Ovary (tissue), 9 donors: ENCODE data around the gene EP300. TPM values are rescaled to one million over a fixed set of nuclear protein-coding genes. Genes with fewer than 3 reads are reported as not detected.

Experiments
- DNase-seq, 5 donors: peaks; one replicate each; pipeline ENCODE4 v3.0.0-alpha.2; 2019 to 2020
- H3K27ac ChIP-seq, 2 donors: fragments of 200-600 bp; one replicate each; pipeline versions ENCODE4 v1.5.1 to v1.8.0; 2019 to 2022
- H3K27me3 ChIP-seq: fragments of 200-600 bp; one replicate; pipeline ENCODE4 v1.8.0; 2022
- H3K36me3 ChIP-seq: fragments of 200-600 bp; sonication (generic); one replicate; pipeline ENCODE4 v1.5.1; 2019
- H3K4me1 ChIP-seq: one replicate; pipeline ENCODE4 v1.8.1; 2013; ENCODE audit warnings: mild to moderate bottlenecking, moderate library complexity; ENCODE audit not compliant: insufficient read depth
- H3K4me3 ChIP-seq: fragments of 200-600 bp; sonication (generic); one replicate; pipeline ENCODE4 v1.5.1; 2017
- H3K9me3 ChIP-seq, 2 donors: fragments of 200-600 bp in 1 of 2; sonication (generic) in 1 of 2; one replicate each; pipeline versions ENCODE4 v1.5.1 to v1.8.1; 2013 to 2019; ENCODE audit warnings: mild to moderate bottlenecking in 1 of 2, moderate library complexity in 1 of 2
- EP300 ChIP-seq: sonication (generic); formaldehyde crosslinking; IDR thresholded peaks from one replicate; pipeline ENCODE4 v1.6.1; 2017; ENCODE audit warnings: antibody characterized with exemption
- POLR2A ChIP-seq: fragments of 450-650 bp; IDR thresholded peaks from one replicate; pipeline ENCODE4 v1.6.1; 2017; ENCODE audit warnings: antibody characterized with exemption, mild to moderate bottlenecking, moderate library complexity
- WGBS, 3 donors: extraction: QIAGEN DNeasy Blood & Tissue Kit in 1 of 3; methylation state at CpG; one replicate each; pipeline versions ENCODE4 v1.1.5 to v1.1.7; 2013 to 2017; 5-methylcytosine and 5-hydroxymethylcytosine counted together
- intact Hi-C, 4 donors: fragments of 100-400 bp; cut with DNase I; formaldehyde crosslinking; loops; one replicate each; pipeline versions ENCODE4 v1.11.0 to v1.15.1; 2022 to 2023
- polyA plus RNA-seq, 2 donors: library from polyadenylated mRNA; stranded (reverse); fragments of 200-250 nt in 1 of 2; fragments of 350-450 nt in 1 of 2; fragmentation: Illumina TruSeq in 1 of 2; extraction: RNeasy Lipid Tissue Mini Kit (QIAGEN cat#74804) in 1 of 2; gene quantifications; one replicate each; pipeline ENCODE4 v1.2.3, GENCODE V29; 2013 to 2014
- total RNA-seq, 7 donors: library from RNA; depleted of rRNA in 2 of 7; stranded (reverse); fragments of >200 nt in 2 of 7; fragmentation: NEBNext Ultra II Directional in 3 of 7; extraction: Animal tissue kit (Norgen Biotek cat#: 25700) in 3 of 7; gene quantifications; one replicate each; pipeline versions ENCODE4 v1.1.0 to v1.2.4, GENCODE V29; 2016 to 2023
- TF ChIP-seq, protein P1 (sequence below), 3 donors: fragments of 450-650 bp in 2 of 3; fragments of 200-600 bp in 1 of 3; IDR thresholded peaks; one replicate each; pipeline versions ENCODE4 v1.5.1 to v1.8.0; 2016 to 2022; ENCODE audit warnings: antibody characterized with exemption in 3 of 3, mild to moderate bottlenecking in 1 of 3
- donor health status: DM: no; HTN: no; CAD: no; lungs with moderate emphysema.
- donor health status: DM: no; HTN: no; CAD: no.
- donor health status: Bipolar disorder and iron deficiency.
- donor health status: DM: yes; HTN: yes; CAD: no.
- donor health status: DM: no; HTN: no; CAD: no.
- donor health status: DM: yes; HTN: yes; CAD: no.

The EP300 gene
- total and polyA plus RNA-seq, 9 donors = 23.6 to 86.2 (median 69.0) TPM

DNA sequence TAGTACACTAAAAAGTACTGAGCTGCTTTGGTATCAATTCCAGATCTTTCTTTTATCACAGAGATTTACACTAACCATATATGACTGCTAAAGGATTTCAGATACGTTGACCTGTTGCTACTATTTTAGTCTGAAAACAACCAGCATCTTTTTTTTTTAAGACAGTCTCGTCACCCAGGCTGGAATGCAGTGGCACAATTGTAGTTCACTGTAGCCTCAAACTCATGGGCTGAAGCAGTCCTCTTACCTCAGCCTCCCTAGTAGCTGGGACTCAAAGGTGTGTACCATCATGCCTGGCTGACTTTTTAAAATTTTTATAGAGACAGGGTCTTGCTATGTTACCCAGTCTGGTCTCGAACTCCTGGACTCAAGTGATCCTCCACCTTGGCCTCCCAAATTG, 88.5 kb downstream of the EP300 start:
- Histone ChIP-seq H3K36me3 (no peaks in the 10 kb centered on the region), H3K4me1 (no peaks in the 10 kb centered on the region), H3K9me3 (no peaks in the 10 kb centered on the region), H3K4me3 (no peak overlapping the region), H3K27ac (no peak overlapping the region), H3K27me3 (no peaks in the 10 kb centered on the region)
- no peak for DNase-seq
- TF ChIP-seq POLR2A = no peak
- WGBS, 3 donors = 81 to 88% (median 86%) methylated on average over 3 of the region's 3 CpGs
- intact Hi-C loops = no loop called here

GRCh38 chr22:41181349-41182241, 89.2 kb downstream of the EP300 start:
- Histone ChIP-seq H3K36me3 (no peaks in the 10 kb centered on the region), H3K4me1 (no peaks in the 10 kb centered on the region), H3K4me3 (no peak overlapping the region), H3K9me3 (no peaks in the 10 kb centered on the region), H3K27me3 (no peaks in the 10 kb centered on the region), H3K27ac (no peak overlapping the region)
- intact Hi-C loops = no loop called here
- WGBS, 3 donors = 47 to 52% (median 49%) methylated on average over 15 of the region's 15 CpGs
- peak in 1 of 5 donors; percentile 32 for DNase-seq
- TF ChIP-seq POLR2A (no peak), EP300 (no peak)
- TF ChIP-seq, protein P1, sequence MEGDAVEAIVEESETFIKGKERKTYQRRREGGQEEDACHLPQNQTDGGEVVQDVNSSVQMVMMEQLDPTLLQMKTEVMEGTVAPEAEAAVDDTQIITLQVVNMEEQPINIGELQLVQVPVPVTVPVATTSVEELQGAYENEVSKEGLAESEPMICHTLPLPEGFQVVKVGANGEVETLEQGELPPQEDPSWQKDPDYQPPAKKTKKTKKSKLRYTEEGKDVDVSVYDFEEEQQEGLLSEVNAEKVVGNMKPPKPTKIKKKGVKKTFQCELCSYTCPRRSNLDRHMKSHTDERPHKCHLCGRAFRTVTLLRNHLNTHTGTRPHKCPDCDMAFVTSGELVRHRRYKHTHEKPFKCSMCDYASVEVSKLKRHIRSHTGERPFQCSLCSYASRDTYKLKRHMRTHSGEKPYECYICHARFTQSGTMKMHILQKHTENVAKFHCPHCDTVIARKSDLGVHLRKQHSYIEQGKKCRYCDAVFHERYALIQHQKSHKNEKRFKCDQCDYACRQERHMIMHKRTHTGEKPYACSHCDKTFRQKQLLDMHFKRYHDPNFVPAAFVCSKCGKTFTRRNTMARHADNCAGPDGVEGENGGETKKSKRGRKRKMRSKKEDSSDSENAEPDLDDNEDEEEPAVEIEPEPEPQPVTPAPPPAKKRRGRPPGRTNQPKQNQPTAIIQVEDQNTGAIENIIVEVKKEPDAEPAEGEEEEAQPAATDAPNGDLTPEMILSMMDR (IDR thresholded peaks at IDR 0.05) = no peak

DNA sequence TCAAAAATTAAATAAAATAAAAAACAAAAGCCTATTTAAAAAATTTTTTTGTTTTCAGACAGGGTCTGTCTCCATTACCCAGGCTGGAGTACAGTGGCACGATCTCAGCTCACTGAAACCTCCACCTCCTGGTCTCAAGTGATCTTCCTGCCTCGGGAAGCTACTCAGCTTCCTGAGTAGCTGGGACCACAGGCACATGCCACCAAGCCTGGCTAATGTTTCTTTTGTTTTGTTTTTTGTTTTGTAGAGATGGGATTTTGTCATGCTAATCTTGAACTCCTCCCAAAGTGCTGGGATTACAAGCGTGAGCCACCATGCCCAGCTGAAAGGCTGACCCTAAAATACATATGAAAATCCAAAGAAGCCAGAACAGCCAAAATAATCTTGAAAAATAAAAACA, 92.3 kb downstream of the EP300 start:
- no peaks in the 10 kb centered on the region for H3K27me3 ChIP-seq
- intact Hi-C loops = no loop called here
- TF ChIP-seq, protein P1 (IDR thresholded peaks at IDR 0.05) = no peak
- TF ChIP-seq EP300 (no peak), POLR2A (no peak)
- no peaks in the 10 kb centered on the region for H3K36me3 ChIP-seq
- H3K27ac ChIP-seq = no peak overlapping the region
- DNase-seq = no peak
- 57 to 58% (median 58%) methylated on average over 3 of the region's 3 CpGs for WGBS, 3 donors
- no peak overlapping the region for H3K4me3 ChIP-seq
- no peaks in the 10 kb centered on the region for H3K9me3 ChIP-seq
- no peaks in the 10 kb centered on the region for H3K4me1 ChIP-seq

DNA sequence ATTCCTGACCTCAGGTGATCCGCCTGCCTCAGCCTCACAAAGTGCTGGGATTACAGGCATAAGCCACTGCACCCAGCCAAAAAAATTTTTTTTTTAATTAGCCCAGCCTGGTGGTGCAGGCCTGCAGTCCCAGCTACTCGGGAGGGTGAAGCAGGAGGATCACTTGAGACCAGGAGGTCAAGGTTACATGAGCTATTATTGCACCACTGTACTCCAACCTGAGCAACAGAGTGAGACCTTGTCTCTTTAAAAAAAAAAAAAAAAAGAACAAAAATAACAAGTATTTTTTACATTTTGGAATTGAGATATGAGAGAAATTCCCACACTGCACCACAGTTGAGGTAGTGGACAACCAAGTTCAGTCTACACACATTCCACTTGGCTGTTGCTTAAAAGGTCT, 99.1 kb downstream of the EP300 start:
- TF ChIP-seq EP300 (no peak), POLR2A (no peak)
- TF ChIP-seq, protein P1 (IDR thresholded peaks at IDR 0.05) = no peak

DNA sequence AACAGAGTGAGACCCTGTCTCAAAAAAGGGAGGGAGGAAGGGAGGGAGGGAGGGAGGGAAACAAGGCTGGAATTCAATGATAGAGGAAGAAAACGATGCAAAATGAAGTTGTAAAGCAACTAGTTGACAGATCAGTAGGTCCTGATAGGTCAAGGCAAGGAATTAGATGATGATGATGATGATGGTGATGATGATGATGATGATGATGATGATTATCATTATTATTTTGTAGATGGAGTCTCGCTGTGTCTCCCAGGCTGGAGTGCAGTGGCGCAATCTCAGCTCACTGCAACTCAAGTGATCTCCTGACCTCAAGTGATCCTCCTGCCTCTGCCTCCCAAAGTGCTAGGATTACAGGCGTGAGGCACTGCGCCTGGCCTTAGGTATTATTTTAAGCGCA, 101.4 kb downstream of the EP300 start:
- H3K27ac ChIP-seq = no peak overlapping the region
- no peaks in the 10 kb centered on the region for H3K36me3 ChIP-seq
- H3K27me3 ChIP-seq = no peaks in the 10 kb centered on the region
- H3K4me1 ChIP-seq = peaks cover 8% of the 10 kb centered on the region
- DNase-seq = no peak
- H3K9me3 ChIP-seq = no peaks in the 10 kb centered on the region
- no peak overlapping the region for H3K4me3 ChIP-seq
- WGBS, 3 donors = 91 to 93% (median 92%) methylated on average over 6 of the region's 6 CpGs
- intact Hi-C loops = no loop called here
- TF ChIP-seq POLR2A = no peak
- TF ChIP-seq, protein P1 (IDR thresholded peaks at IDR 0.05) = no peak
- TF ChIP-seq EP300 = no peak

More for the DNA sequence above, 99.1 kb downstream of the EP300 start:
- intact Hi-C loops = no loop called here
- WGBS, 3 donors = 52 to 58% (median 54%) methylated on average over 2 of the region's 2 CpGs
- no peaks in the 10 kb centered on the region for H3K27me3 ChIP-seq
- peak in 1 of 5 donors; percentile 5 for DNase-seq
- no peak overlapping the region for H3K27ac ChIP-seq
- no peaks in the 10 kb centered on the region for H3K9me3 ChIP-seq
- peaks cover 6% of the 10 kb centered on the region for H3K4me1 ChIP-seq
- no peak overlapping the region for H3K4me3 ChIP-seq
- H3K36me3 ChIP-seq = no peaks in the 10 kb centered on the region
